LNCaP clone FGC (cell line): ENCODE results near the gene MEGF9.

Source experiments
- DNase-seq: peaks from one replicate; pipeline ENCODE4 v3.0.0-alpha.2; 2011; ENCODE audit warnings: low read depth
- H3K4me3 ChIP-seq: 2 replicates; pipeline ENCODE4 v1.5.1; 2011; ENCODE audit warnings: mild to moderate bottlenecking, low read depth, low read length, control low read depth
- CTCF ChIP-seq: IDR thresholded peaks from 2 replicates; pipeline ENCODE4 v1.5.1; 2012; ENCODE audit warnings: mild to moderate bottlenecking; ENCODE audit not compliant: control insufficient read depth, insufficient read depth; ENCODE audit errors: extremely low read depth

Gene MEGF9

DNA sequence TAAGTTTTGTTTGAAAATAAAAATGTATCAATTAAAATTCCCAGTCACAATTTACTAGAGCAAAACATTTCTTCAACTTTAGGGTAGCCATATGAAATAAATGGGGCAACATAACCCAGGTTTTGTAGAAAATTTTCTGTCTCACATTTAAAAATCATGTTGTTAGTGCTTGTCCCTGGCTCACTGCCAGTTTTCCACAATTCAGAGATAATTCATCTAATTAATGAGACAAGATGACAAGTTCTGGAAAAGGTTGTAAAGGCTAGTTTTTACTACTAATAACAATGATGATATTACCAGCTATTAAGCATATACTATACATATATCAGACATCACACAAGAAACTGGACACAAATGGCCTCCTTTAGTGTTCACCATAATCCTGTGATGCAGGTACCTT is 45.9 kb downstream of the MEGF9 start:
- DNase-seq = no peak
- TF ChIP-seq CTCF = no peak

GRCh38 chr9:120663950-120664349 is 50.3 kb downstream of the MEGF9 start:
- H3K4me3 ChIP-seq = no peak overlapping the region
- DNase-seq = no peak
- TF ChIP-seq CTCF = no peak

More for the DNA sequence above, 45.9 kb downstream of the MEGF9 start:
- no peak overlapping the region for H3K4me3 ChIP-seq

DNA sequence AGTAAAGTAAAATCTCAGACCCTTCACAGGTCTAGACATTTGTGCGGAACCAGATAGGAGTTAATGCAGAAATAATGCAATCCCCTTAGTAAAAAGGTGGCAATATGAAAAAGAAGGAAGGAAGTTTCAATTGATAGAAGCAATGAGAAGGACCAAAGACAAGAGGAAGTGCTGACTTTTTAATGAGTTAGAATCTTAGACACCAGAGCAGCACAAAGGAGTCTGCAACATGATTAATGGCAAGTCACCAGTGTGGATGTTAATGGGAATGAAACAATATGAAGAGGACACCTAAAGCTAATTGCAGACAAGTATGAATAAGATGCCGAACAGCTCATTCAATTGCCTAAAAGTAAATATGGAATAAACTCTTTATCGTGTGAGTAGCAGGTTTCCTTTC is 50.9 kb downstream of the MEGF9 start:
- no peak overlapping the region for H3K4me3 ChIP-seq
- no peak for TF ChIP-seq CTCF
- DNase-seq = no peak

GRCh38 chr9:120662513-120662912 is 51.8 kb downstream of the MEGF9 start:
- TF ChIP-seq CTCF = no peak
- DNase-seq = no peak
- no peak overlapping the region for H3K4me3 ChIP-seq

DNA sequence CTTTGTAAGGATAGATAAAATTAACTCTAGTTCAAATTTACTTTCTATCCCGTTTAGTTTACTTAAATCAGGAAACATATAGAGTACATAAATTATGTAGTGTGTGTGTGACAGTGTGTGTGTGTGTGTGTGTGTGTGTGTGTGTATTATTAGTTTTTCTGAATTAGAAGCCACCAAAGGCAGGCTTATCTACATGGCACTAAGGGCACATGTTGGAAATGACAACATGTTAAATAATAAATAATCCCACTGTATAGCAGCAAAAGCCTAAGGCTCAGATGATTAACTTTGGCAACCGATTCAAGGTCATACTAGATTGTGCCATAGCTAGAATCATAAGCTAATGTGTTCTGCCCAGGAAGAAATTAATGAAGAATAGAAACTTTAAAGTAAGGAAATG is 54.6 kb downstream of the MEGF9 start:
- no peak for DNase-seq
- no peak overlapping the region for H3K4me3 ChIP-seq
- TF ChIP-seq CTCF = no peak

DNA sequence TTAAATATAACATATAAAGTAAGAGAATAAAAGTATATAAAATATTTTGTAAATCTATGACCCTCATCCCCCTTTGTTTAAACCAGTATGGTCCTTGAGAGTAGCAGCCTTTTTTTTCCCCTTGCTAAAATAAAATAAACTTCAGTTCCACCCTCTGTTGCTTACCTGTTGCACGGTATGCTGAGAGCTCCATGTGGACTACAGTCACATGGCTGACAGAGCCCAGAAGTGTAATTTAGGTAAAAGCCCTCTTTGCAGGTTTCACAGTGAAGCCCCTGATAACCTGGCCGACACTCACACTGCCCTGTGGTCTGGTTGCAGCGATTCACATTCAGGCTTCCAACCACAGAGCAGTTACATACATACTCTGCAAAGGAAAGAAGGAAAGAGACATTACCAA is 55.1 kb downstream of the MEGF9 start:
- H3K4me3 ChIP-seq = no peak overlapping the region
- no peak for DNase-seq
- no peak for TF ChIP-seq CTCF

- no peak for DNase-seq
- no peak overlapping the region for H3K4me3 ChIP-seq
- no peak for TF ChIP-seq CTCF
Observed at GRCh38 chr9:120655005-120655622, 59.2 kb downstream of the MEGF9 start.
